Measurements from ENCODE around the gene TRAT1. TPM values are rescaled to one million over a fixed set of nuclear protein-coding genes. Genes with fewer than 3 reads are reported as not detected.

TRAT1 gene
- total and polyA plus RNA-seq, 2 of the 13 experiments (the other 11 are each of a cell fraction or from before 2014, with no cell fraction given): not detected

- no peak for TF ChIP-seq AHDC1 (CRISPR knock-in tag; IDR thresholded peaks at IDR 0.05; ENCODE audit: borderline replicate concordance)
- TF ChIP-seq ZNF747 (CRISPR knock-in tag; IDR thresholded peaks at IDR 0.05; ENCODE audit: borderline replicate concordance): no peak
- TF ChIP-seq GATAD2A (CRISPR knock-in tag; IDR thresholded peaks at IDR 0.05): no peak
- no peak for TF ChIP-seq SOX13 (IDR thresholded peaks at IDR 0.05)
- TF ChIP-seq SOX13 (CRISPR knock-in tag; conservative IDR thresholded peaks at IDR 0.05 in 1 of 2, IDR thresholded peaks at IDR 0.05 in 1 of 2): no peak
- no peak for TF ChIP-seq IKZF4 (CRISPR knock-in tag; IDR thresholded peaks at IDR 0.05; ENCODE audit: borderline replicate concordance, low read depth, not compliant biosample characterization)
- no peak for TF ChIP-seq ZNF530 (CRISPR knock-in tag; IDR thresholded peaks at IDR 0.05; ENCODE audit: low read depth)
- TF ChIP-seq CEBPG (CRISPR knock-in tag; IDR thresholded peaks at IDR 0.05): no peak
- no peak for TF ChIP-seq ZNF510 (CRISPR knock-in tag; IDR thresholded peaks at IDR 0.05; ENCODE audit: low read depth)
- no peak for TF ChIP-seq ZNF740 (CRISPR knock-in tag; IDR thresholded peaks at IDR 0.05)
- TF ChIP-seq SRY (CRISPR knock-in tag; IDR thresholded peaks at IDR 0.05): no peak
- TF ChIP-seq ZNF446 (CRISPR knock-in tag; IDR thresholded peaks at IDR 0.05): no peak
These were observed 2.0 kb upstream of the TRAT1 start (continued) for GRCh38 chr3:108820586-108820985.
